ENCODE results near the gene ZNF600. TPM values are rescaled to one million over a fixed set of nuclear protein-coding genes. Genes with fewer than 3 reads are reported as not detected.
A peak's percentile ranks its signal among the peaks of the same experiment; 100 is the strongest.

ZNF600 gene
- total and polyA plus RNA-seq, 2 of the 13 experiments (the other 11 are each of a cell fraction or from before 2014, with no cell fraction given) = 15.0 to 16.4 TPM

GRCh38 chr19:52734893-52735661, 51.5 kb downstream of the ZNF600 start, which contains the start of gene ZNF611 (continued):
- TF ChIP-seq ZSCAN5A (CRISPR knock-in tag; IDR thresholded peaks at IDR 0.05; ENCODE audit: borderline replicate concordance) (no peak), FOSL2 (CRISPR knock-in tag; IDR thresholded peaks at IDR 0.05) (no peak), ZBTB7B (CRISPR knock-in tag; IDR thresholded peaks at IDR 0.05) (no peak), ZSCAN9 (CRISPR knock-in tag; IDR thresholded peaks at IDR 0.05; ENCODE audit: borderline replicate concordance) (no peak), ZNF180 (CRISPR knock-in tag; IDR thresholded peaks at IDR 0.05; ENCODE audit: borderline replicate concordance, low read depth) (no peak), EEA1 (CRISPR knock-in tag; IDR thresholded peaks at IDR 0.05; ENCODE audit: borderline replicate concordance) (no peak), MATR3 (CRISPR knock-in tag; IDR thresholded peaks at IDR 0.05) (no peak), PRDM15 (CRISPR knock-in tag; IDR thresholded peaks at IDR 0.05) (no peak), SP2 (CRISPR knock-in tag; IDR thresholded peaks at IDR 0.05) (no peak), ZBTB46 (CRISPR knock-in tag; IDR thresholded peaks at IDR 0.05; ENCODE audit: borderline replicate concordance) (no peak), DZIP1 (CRISPR knock-in tag; IDR thresholded peaks at IDR 0.05) (no peak), NR2F1 (CRISPR knock-in tag; IDR thresholded peaks at IDR 0.05) (no peak), CAMTA2 (CRISPR knock-in tag; IDR thresholded peaks at IDR 0.05; ENCODE audit: borderline replicate concordance) (no peak), GFI1 (CRISPR knock-in tag; IDR thresholded peaks at IDR 0.05; ENCODE audit: borderline replicate concordance) (no peak), ZNF337 (CRISPR knock-in tag; IDR thresholded peaks at IDR 0.05; ENCODE audit: borderline replicate concordance, low read depth) (no peak), ZFP82 (CRISPR knock-in tag; IDR thresholded peaks at IDR 0.05; ENCODE audit: borderline replicate concordance) (no peak), ZNF224 (CRISPR knock-in tag; IDR thresholded peaks at IDR 0.05) (no peak), ZNF75D (CRISPR knock-in tag; IDR thresholded peaks at IDR 0.05; ENCODE audit: borderline replicate concordance) (no peak), POLR2G (IDR thresholded peaks at IDR 0.05; ENCODE audit: low read depth, low read length) (peak; percentile 66)

Measured in HepG2 (cell line).